Esophagus squamous epithelium (tissue), 5 donors: Measurements from ENCODE around the gene PLBD1. TPM values are rescaled to one million over a fixed set of nuclear protein-coding genes. Genes with fewer than 3 reads are reported as not detected.

Source experiments
- DNase-seq: peaks from one replicate; lab custom pipeline; 2025; lab: John Stamatoyannopoulos, UW
- H3K27ac ChIP-seq, 4 donors: fragments of 200-600 bp; sonication (generic); one replicate each; pipeline ENCODE4 v1.5.1; 2016 to 2019; ENCODE audit warnings: mild to moderate bottlenecking in 1 of 4
- H3K27me3 ChIP-seq, 4 donors: fragments of 200-600 bp; sonication (generic); 1 replicate in 3 of 4; 2 replicates in 1 of 4; pipeline versions ENCODE4 v1.5.1 to v1.6.0; 2017 to 2021; ENCODE audit warnings: antibody characterized with exemption in 1 of 4
- H3K36me3 ChIP-seq, 3 donors: fragments of 200-600 bp; sonication (generic); one replicate each; pipeline ENCODE4 v1.5.1; 2016 to 2019
- H3K4me1 ChIP-seq, 3 donors: fragments of 200-600 bp; sonication (generic); one replicate each; pipeline ENCODE4 v1.5.1; 2017 to 2019
- H3K4me3 ChIP-seq, 4 donors: fragments of 200-600 bp; sonication (generic); 1 replicate in 3 of 4; 2 replicates in 1 of 4; pipeline ENCODE4 v1.5.1; 2016 to 2019; ENCODE audit warnings: mild to moderate bottlenecking in 2 of 4, moderate library complexity in 1 of 4
- H3K9me3 ChIP-seq, 3 donors: fragments of 200-600 bp; sonication (generic); one replicate each; pipeline ENCODE4 v1.5.1; 2016 to 2019
- POLR2A ChIP-seq, 4 donors: fragments of 450-650 bp; IDR thresholded peaks; one replicate each; pipeline ENCODE4 v1.6.1; 2017; ENCODE audit warnings: antibody characterized with exemption in 4 of 4, mild to moderate bottlenecking in 4 of 4, moderate library complexity in 3 of 4
- WGBS, 2 donors: methylation state at CpG; one replicate each; pipeline ENCODE4 v1.1.5; 2018; 5-methylcytosine and 5-hydroxymethylcytosine counted together
- intact Hi-C: fragments of 100-400 bp; cut with DNase I; formaldehyde crosslinking; loops from one replicate; pipeline ENCODE4 v1.15.0; 2022
- total RNA-seq, 4 donors: library from RNA; depleted of rRNA; stranded (reverse); fragments of >200 nt; gene quantifications; one replicate each; pipeline ENCODE4 v1.1.0, GENCODE V29; 2016
- TF ChIP-seq, protein P1 (sequence below), 6 experiments: fragments of 450-650 bp in 4 of 6; fragments of 200-600 bp in 2 of 6; sonication (generic) in 2 of 6; IDR thresholded peaks; one replicate each; pipeline ENCODE4 v1.5.1; 2016 to 2019; ENCODE audit warnings: antibody characterized with exemption in 6 of 6, mild to moderate bottlenecking in 4 of 6, moderate library complexity in 4 of 6
- donor health status: DM: yes; HTN: yes; CAD: no.

The PLBD1 gene
- total RNA-seq, 4 donors from 2014 or later, result 32.4 to 71.8 (median 56.5) TPM

DNA sequence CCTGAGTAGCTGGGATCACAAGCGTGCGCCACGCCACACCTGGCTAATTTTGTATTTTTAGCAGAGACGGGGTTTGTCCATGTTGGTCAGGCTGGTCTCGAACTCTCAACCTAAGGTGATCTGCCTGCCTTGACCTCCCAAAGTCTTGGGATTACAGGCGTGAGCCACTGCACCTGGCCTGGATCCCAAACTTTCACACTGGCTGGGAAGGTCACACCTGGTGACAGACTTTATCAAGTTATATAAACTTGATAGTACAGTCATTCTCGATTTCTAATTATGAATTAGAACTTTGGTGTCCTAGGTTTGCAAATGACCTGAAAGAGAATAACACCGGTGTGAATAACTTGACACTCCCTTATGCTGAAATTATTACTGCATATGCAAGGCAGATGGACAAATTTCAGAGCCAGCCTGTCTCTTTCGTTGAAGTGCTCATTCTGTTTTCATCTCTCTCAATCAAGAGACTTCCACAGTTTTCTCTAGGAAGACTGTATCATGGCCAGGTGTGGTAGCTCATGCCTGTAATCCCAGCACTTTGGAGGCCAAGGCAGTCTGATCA, 5.9 kb downstream of the PLBD1 start:
- Histone ChIP-seq H3K4me1 (peaks cover 0 to 42% (median 0%) of the 10 kb centered on the region in 3 donors), H3K4me3 (no peak overlapping the region), H3K36me3 (no peaks in the 10 kb centered on the region), H3K27ac (no peak overlapping the region), H3K9me3 (no peaks in the 10 kb centered on the region), H3K27me3 (no peaks in the 10 kb centered on the region)
- intact Hi-C loops, result no loop called here
- TF ChIP-seq, protein P1, sequence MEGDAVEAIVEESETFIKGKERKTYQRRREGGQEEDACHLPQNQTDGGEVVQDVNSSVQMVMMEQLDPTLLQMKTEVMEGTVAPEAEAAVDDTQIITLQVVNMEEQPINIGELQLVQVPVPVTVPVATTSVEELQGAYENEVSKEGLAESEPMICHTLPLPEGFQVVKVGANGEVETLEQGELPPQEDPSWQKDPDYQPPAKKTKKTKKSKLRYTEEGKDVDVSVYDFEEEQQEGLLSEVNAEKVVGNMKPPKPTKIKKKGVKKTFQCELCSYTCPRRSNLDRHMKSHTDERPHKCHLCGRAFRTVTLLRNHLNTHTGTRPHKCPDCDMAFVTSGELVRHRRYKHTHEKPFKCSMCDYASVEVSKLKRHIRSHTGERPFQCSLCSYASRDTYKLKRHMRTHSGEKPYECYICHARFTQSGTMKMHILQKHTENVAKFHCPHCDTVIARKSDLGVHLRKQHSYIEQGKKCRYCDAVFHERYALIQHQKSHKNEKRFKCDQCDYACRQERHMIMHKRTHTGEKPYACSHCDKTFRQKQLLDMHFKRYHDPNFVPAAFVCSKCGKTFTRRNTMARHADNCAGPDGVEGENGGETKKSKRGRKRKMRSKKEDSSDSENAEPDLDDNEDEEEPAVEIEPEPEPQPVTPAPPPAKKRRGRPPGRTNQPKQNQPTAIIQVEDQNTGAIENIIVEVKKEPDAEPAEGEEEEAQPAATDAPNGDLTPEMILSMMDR (IDR thresholded peaks at IDR 0.05), result no peak
- TF ChIP-seq POLR2A (IDR thresholded peaks at IDR 0.05), result no peak
- WGBS, 2 donors, result 84 to 94% methylated on average over 5 to 9 of the region's 9 CpGs
- DNase-seq, result no peak

DNA sequence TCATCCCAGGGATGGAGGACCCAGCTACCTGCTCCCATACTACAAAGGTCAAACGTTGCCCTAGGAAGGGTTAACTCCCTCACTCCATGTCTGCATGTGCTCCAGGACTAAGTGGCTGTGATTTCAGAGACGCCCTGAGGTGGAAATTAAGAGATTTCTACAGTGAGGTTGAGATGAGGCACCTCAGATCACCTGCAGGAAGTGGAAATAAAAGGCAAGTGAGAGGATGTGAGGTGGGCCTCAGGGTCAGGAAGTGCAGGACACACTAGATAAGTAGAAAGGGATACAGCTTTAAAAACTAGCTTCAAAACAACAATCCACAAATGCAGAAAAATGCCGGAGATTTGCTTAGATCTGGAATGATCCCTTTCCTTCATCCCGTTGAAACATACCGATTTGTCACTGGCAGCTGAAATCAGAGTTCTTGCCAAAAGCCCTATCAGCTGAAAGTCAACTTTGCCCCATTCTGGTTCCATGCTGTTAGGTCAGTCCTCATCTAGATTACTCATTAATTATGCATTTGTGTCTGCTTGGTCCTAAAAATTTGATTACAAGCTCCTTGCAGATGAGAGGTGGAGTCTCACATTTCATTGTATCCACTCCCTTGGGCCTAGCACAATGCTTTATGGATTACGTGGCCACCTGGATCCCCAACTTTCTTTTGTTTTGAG, 6.6 kb downstream of the PLBD1 start:
- Histone ChIP-seq H3K27ac (no peak overlapping the region), H3K4me1 (peaks cover 0 to 34% (median 0%) of the 10 kb centered on the region in 3 donors), H3K36me3 (no peaks in the 10 kb centered on the region), H3K9me3 (no peaks in the 10 kb centered on the region), H3K27me3 (no peaks in the 10 kb centered on the region), H3K4me3 (no peak overlapping the region)
- TF ChIP-seq, protein P1 (IDR thresholded peaks at IDR 0.05), result no peak
- TF ChIP-seq POLR2A (IDR thresholded peaks at IDR 0.05), result no peak
- no peak for DNase-seq
- 65 to 79% methylated on average over 6 of the region's 6 CpGs for WGBS, 2 donors
- intact Hi-C loops, result no loop called here

DNA sequence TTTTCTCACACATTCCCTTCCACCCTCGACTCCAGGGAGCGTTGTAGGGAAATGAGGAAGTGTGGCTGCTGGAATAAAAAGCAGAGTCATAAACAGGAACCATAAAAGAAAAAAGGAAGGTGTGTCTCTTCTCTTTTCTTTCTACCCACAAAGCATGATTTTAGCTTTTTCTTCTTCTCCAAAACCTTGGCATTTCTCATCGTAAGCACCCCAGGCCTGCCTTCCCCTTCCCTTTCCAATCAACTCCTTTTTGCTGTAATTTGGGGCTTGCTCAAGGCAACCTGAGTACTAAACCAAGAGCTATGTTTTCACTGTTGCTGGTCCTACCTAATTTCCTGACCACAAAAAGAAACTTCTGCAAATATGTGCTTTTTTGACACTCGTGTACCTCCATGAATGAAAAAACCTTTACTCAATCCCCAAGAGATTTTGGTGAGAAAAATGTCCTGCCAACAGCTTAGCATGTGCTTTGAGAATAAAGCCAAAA, 9.2 kb downstream of the PLBD1 start:
- WGBS, 2 donors, result 44 to 52% methylated on average over 4 of the region's 4 CpGs
- Histone ChIP-seq H3K4me3 (no peak overlapping the region), H3K4me1 (peaks cover 5 to 30% (median 10%) of the 10 kb centered on the region in 3 donors), H3K27me3 (no peaks in the 10 kb centered on the region), H3K9me3 (no peaks in the 10 kb centered on the region), H3K27ac (peak overlapping the region in 3 of 4 donors; percentile 57 to 68 (median 62)), H3K36me3 (no peaks in the 10 kb centered on the region)
- intact Hi-C loops, result no loop called here
- TF ChIP-seq, protein P1 (IDR thresholded peaks at IDR 0.05), result no peak
- TF ChIP-seq POLR2A (IDR thresholded peaks at IDR 0.05), result no peak
- DNase-seq, result no peak

DNA sequence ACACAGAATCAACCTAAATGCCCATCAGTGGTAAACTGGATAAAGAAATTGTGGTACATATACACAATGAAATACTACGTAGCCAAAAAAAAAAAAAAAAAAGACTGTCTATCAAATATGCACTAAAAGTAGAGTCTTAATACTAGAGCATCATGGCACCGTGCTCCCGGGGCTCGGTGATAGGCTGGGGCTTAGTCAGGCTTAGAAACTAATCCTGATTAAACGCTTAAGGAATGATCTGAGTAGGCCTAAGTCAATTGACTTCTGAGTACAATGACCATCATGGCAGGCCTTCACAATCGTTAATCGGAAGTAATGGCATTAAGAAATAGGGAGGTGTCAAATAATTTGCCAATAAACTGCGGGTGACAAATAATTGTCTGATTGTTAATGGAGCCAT, 9.7 kb downstream of the PLBD1 start:
- WGBS, 2 donors, result 64 to 85% methylated on average over 7 of the region's 8 CpGs
- Histone ChIP-seq H3K27ac (peak overlapping the region in 3 of 4 donors; percentile 57 to 68 (median 62)), H3K36me3 (peaks cover 0 to 2% (median 0%) of the 10 kb centered on the region in 3 donors), H3K4me1 (peaks cover 5 to 34% (median 10%) of the 10 kb centered on the region in 3 donors), H3K9me3 (no peaks in the 10 kb centered on the region), H3K4me3 (no peak overlapping the region), H3K27me3 (no peaks in the 10 kb centered on the region)
- intact Hi-C loops, result no loop called here
- TF ChIP-seq, protein P1 (IDR thresholded peaks at IDR 0.05), result no peak
- TF ChIP-seq POLR2A (IDR thresholded peaks at IDR 0.05), result no peak
- DNase-seq, result no peak
